Activated CD4-positive, alpha-beta T cell treated with anti-CD3 and anti-CD28 coated beads for 4 hours (primary cell): Measurements from ENCODE around the gene FRMPD2.
"Not testable (repeated sequence)": the region's sequence is repeated elsewhere in the genome, so short reads cannot be mapped to it uniquely, and the experiment has no call there.

Experiments
- DNase-seq, 2 donors: peaks; one replicate each; pipeline ENCODE4 v3.0.0-alpha.2; 2020

FRMPD2 gene

GRCh38 chr10:48197236-48197899, 77.1 kb downstream of the FRMPD2 start:
- DNase-seq: no peak

GRCh38 chr10:48195803-48196202, 78.7 kb downstream of the FRMPD2 start:
- DNase-seq: no peak

- DNase-seq: no peak
Measured at GRCh38 chr10:48194830-48195229, 79.7 kb downstream of the FRMPD2 start.

- DNase-seq: no peak
Measured at GRCh38 chr10:48193556-48193955, 80.9 kb downstream of the FRMPD2 start.

- DNase-seq: no peak
Measured at GRCh38 chr10:48192881-48193450, 81.5 kb downstream of the FRMPD2 start.

- DNase-seq: no peak
Measured at GRCh38 chr10:48187713-48188485, 86.6 kb downstream of the FRMPD2 start.

GRCh38 chr10:48187126-48187525, 87.4 kb downstream of the FRMPD2 start:
- DNase-seq: no peak

GRCh38 chr10:48186264-48186804, 88.2 kb downstream of the FRMPD2 start:
- not testable (repeated sequence) for DNase-seq

- DNase-seq: no peak
Measured at GRCh38 chr10:48184224-48184623, 90.3 kb downstream of the FRMPD2 start.

- DNase-seq: not testable (repeated sequence)
Measured at GRCh38 chr10:48172715-48173114, 101.8 kb downstream of the FRMPD2 start.

GRCh38 chr10:48160670-48161069, 113.8 kb downstream of the FRMPD2 start:
- not testable (repeated sequence) for DNase-seq

- DNase-seq: not testable (repeated sequence)
Measured at GRCh38 chr10:48160163-48160562, 114.3 kb downstream of the FRMPD2 start.

GRCh38 chr10:48154211-48155140, 120.0 kb downstream of the FRMPD2 start:
- not testable (repeated sequence) for DNase-seq

- DNase-seq: not testable (repeated sequence)
Measured at GRCh38 chr10:48147643-48148042, 126.9 kb downstream of the FRMPD2 start.

GRCh38 chr10:48143721-48144642, 130.5 kb downstream of the FRMPD2 start:
- not testable (repeated sequence) for DNase-seq

- not testable (repeated sequence) for DNase-seq
Measured at GRCh38 chr10:48140949-48141348, 133.5 kb downstream of the FRMPD2 start.

GRCh38 chr10:48139953-48140850, 134.3 kb downstream of the FRMPD2 start:
- DNase-seq: not testable (repeated sequence)

GRCh38 chr10:48128954-48129353, 145.5 kb downstream of the FRMPD2 start:
- not testable (repeated sequence) for DNase-seq

- not testable (repeated sequence) for DNase-seq
Measured at GRCh38 chr10:48126251-48126650, 148.2 kb downstream of the FRMPD2 start.

- not testable (repeated sequence) for DNase-seq
Measured at GRCh38 chr10:48125631-48126030, 148.9 kb downstream of the FRMPD2 start.
